Urinary bladder (tissue), 4 donors: Measurements from ENCODE around the gene MRGPRF. TPM values are rescaled to one million over a fixed set of nuclear protein-coding genes. Genes with fewer than 3 reads are reported as not detected.

Experiments
- DNase-seq: peaks from one replicate; pipeline ENCODE4 v3.0.0-alpha.2; 2015; ENCODE audit errors: extremely low spot score
- H3K27ac ChIP-seq: one replicate; pipeline ENCODE4 v1.5.1; 2013; ENCODE audit warnings: low read depth, mild to moderate bottlenecking, moderate library complexity
- H3K36me3 ChIP-seq: one replicate; pipeline ENCODE4 v1.6.1; 2013; ENCODE audit warnings: mild to moderate bottlenecking, moderate library complexity; ENCODE audit not compliant: insufficient read depth
- H3K4me1 ChIP-seq: one replicate; pipeline ENCODE4 v1.6.1; 2013; ENCODE audit warnings: mild to moderate bottlenecking, moderate library complexity; ENCODE audit not compliant: insufficient read depth
- H3K4me3 ChIP-seq: one replicate; pipeline ENCODE4 v1.5.1; 2013; ENCODE audit warnings: low read depth, low read length
- WGBS: extraction: QIAGEN DNeasy Blood & Tissue Kit; methylation state at CpG from one replicate; pipeline ENCODE4 v1.1.7; 2013; 5-methylcytosine and 5-hydroxymethylcytosine counted together
- polyA plus RNA-seq: library from polyadenylated mRNA; stranded (reverse); fragments of 200-250 nt; gene quantifications from one replicate; pipeline ENCODE4 v1.2.3, GENCODE V29; 2013
- total RNA-seq: library from RNA; depleted of rRNA; stranded (reverse); fragments of >200 nt; gene quantifications from one replicate; pipeline ENCODE4 v1.2.3, GENCODE V29; 2014
- donor health status: healthy with polysubstance abuse.
- donor health status: healthy.

The MRGPRF gene
- 48.5 TPM for total RNA-seq
- polyA plus RNA-seq, result 151 TPM

GRCh38 chr11:69013009-69013951 is at the start of gene MRGPRF:
Gene MRGPRF (minus strand): TSS chr11:69013246. CDS start chr11:69009901, 3,345 bp downstream.
- Histone ChIP-seq H3K27ac (peak within 1 kb of the TSS; percentile 90), H3K4me3 (peak within 1 kb of the TSS; percentile 55), H3K36me3 (no peaks in the 10 kb centered on the region), H3K4me1 (no peaks in the 10 kb centered on the region)
- no peak for DNase-seq
- 4% methylated on average over 43 of the region's 43 CpGs for WGBS

GRCh38 chr11:69062169-69062855 is 49.3 kb upstream of the MRGPRF start:
- no peaks in the 10 kb centered on the region for H3K36me3 ChIP-seq
- no peak overlapping the region for H3K27ac ChIP-seq
- no peak overlapping the region for H3K4me3 ChIP-seq
- no peak for DNase-seq
- no peaks in the 10 kb centered on the region for H3K4me1 ChIP-seq
- 92% methylated on average over 15 of the region's 15 CpGs for WGBS

GRCh38 chr11:69061713-69062053 is 48.6 kb upstream of the MRGPRF start:
- no peak overlapping the region for H3K27ac ChIP-seq
- no peak overlapping the region for H3K4me3 ChIP-seq
- H3K36me3 ChIP-seq, result no peaks in the 10 kb centered on the region
- 79% methylated on average over 4 of the region's 4 CpGs for WGBS
- H3K4me1 ChIP-seq, result no peaks in the 10 kb centered on the region
- no peak for DNase-seq

- H3K4me3 ChIP-seq, result no peak overlapping the region
- no peaks in the 10 kb centered on the region for H3K4me1 ChIP-seq
- no peak for DNase-seq
- WGBS, result 86% methylated on average over 25 of the region's 25 CpGs
- no peaks in the 10 kb centered on the region for H3K36me3 ChIP-seq
- no peak overlapping the region for H3K27ac ChIP-seq
Measured at GRCh38 chr11:69060806-69061712, 48.0 kb upstream of the MRGPRF start.

GRCh38 chr11:69059985-69060384 is 46.9 kb upstream of the MRGPRF start:
- DNase-seq, result no peak
- no peaks in the 10 kb centered on the region for H3K36me3 ChIP-seq
- H3K4me3 ChIP-seq, result no peak overlapping the region
- no peak overlapping the region for H3K27ac ChIP-seq
- no peaks in the 10 kb centered on the region for H3K4me1 ChIP-seq
- 87% methylated on average over 12 of the region's 12 CpGs for WGBS

GRCh38 chr11:69059429-69059828 is 46.4 kb upstream of the MRGPRF start:
- Histone ChIP-seq H3K4me3 (no peak overlapping the region), H3K27ac (no peak overlapping the region), H3K36me3 (no peaks in the 10 kb centered on the region), H3K4me1 (no peaks in the 10 kb centered on the region)
- 94% methylated on average over 7 of the region's 7 CpGs for WGBS
- DNase-seq, result no peak

- Histone ChIP-seq H3K36me3 (no peaks in the 10 kb centered on the region), H3K4me3 (no peak overlapping the region), H3K4me1 (no peaks in the 10 kb centered on the region), H3K27ac (no peak overlapping the region)
- 80% methylated on average over 23 of the region's 23 CpGs for WGBS
- no peak for DNase-seq
Measured at GRCh38 chr11:69058511-69059270, 45.6 kb upstream of the MRGPRF start.

GRCh38 chr11:69057801-69058200 is 44.8 kb upstream of the MRGPRF start:
- WGBS, result 84% methylated on average over 14 of the region's 14 CpGs
- H3K27ac ChIP-seq, result no peak overlapping the region
- H3K4me3 ChIP-seq, result no peak overlapping the region
- H3K36me3 ChIP-seq, result no peaks in the 10 kb centered on the region
- H3K4me1 ChIP-seq, result no peaks in the 10 kb centered on the region
- DNase-seq, result no peak

- no peaks in the 10 kb centered on the region for H3K36me3 ChIP-seq
- no peak overlapping the region for H3K4me3 ChIP-seq
- no peaks in the 10 kb centered on the region for H3K4me1 ChIP-seq
- H3K27ac ChIP-seq, result no peak overlapping the region
- 93% methylated on average over 15 of the region's 15 CpGs for WGBS
- DNase-seq, result no peak
Measured at GRCh38 chr11:69057236-69057635, 44.2 kb upstream of the MRGPRF start.

- no peak for DNase-seq
- WGBS, result 82% methylated on average over 22 of the region's 22 CpGs
- Histone ChIP-seq H3K4me3 (no peak overlapping the region), H3K36me3 (no peaks in the 10 kb centered on the region), H3K4me1 (no peaks in the 10 kb centered on the region), H3K27ac (no peak overlapping the region)
Measured at GRCh38 chr11:69055598-69056516, 42.8 kb upstream of the MRGPRF start.

- Histone ChIP-seq H3K27ac (no peak overlapping the region), H3K4me3 (no peak overlapping the region), H3K36me3 (no peaks in the 10 kb centered on the region), H3K4me1 (no peaks in the 10 kb centered on the region)
- DNase-seq, result no peak
- 91% methylated on average over 21 of the region's 21 CpGs for WGBS
Measured at GRCh38 chr11:69055212-69055586, 42.2 kb upstream of the MRGPRF start.
